ENCODE results near the gene RAF1. TPM values are rescaled to one million over a fixed set of nuclear protein-coding genes. Genes with fewer than 3 reads are reported as not detected.

The RAF1 gene
- total and polyA plus RNA-seq, 4 donors: 41.4 to 182 (median 80.5) TPM

GRCh38 chr3:12681943-12682390, 18.1 kb upstream of the RAF1 start:
- Histone ChIP-seq H3K36me3 (ENCODE audit: control insufficient read depth in 4 of 4, insufficient read depth in 4 of 4, low read length in 4 of 4) (no peaks in the 10 kb centered on the region), H3K9me3 (ENCODE audit: control insufficient read depth in 4 of 4, insufficient read depth in 3 of 4, low read length in 3 of 4) (no peaks in the 10 kb centered on the region), H3K9ac (ENCODE audit: insufficient read depth in 1 of 2, low read length in 2 of 2) (no peak overlapping the region), H3K27me3 (ENCODE audit: control insufficient read depth in 3 of 3, insufficient read depth in 3 of 3, low read length in 2 of 3) (no peaks in the 10 kb centered on the region), H3K4me1 (ENCODE audit: control insufficient read depth in 5 of 5, insufficient read depth in 5 of 5, low read length in 5 of 5) (no peaks in the 10 kb centered on the region), H3K4me3 (no peak overlapping the region), H3K27ac (ENCODE audit: low read depth in 1 of 2, low read length in 1 of 2) (peak overlapping the region; percentile 72 to 89)
- TF ChIP-seq CTCF (IDR thresholded peaks at IDR 0.05; ENCODE audit: control extremely low read depth, extremely low read depth): no peak
- peak; percentile 58 for ATAC-seq (ENCODE audit: insufficient read depth, low FRiP score)
- peak in 1 of 3 donors; percentile 45 for DNase-seq
- WGBS, 2 donors: 30 to 72% methylated on average over 1 of the region's 1 CpG

DNA sequence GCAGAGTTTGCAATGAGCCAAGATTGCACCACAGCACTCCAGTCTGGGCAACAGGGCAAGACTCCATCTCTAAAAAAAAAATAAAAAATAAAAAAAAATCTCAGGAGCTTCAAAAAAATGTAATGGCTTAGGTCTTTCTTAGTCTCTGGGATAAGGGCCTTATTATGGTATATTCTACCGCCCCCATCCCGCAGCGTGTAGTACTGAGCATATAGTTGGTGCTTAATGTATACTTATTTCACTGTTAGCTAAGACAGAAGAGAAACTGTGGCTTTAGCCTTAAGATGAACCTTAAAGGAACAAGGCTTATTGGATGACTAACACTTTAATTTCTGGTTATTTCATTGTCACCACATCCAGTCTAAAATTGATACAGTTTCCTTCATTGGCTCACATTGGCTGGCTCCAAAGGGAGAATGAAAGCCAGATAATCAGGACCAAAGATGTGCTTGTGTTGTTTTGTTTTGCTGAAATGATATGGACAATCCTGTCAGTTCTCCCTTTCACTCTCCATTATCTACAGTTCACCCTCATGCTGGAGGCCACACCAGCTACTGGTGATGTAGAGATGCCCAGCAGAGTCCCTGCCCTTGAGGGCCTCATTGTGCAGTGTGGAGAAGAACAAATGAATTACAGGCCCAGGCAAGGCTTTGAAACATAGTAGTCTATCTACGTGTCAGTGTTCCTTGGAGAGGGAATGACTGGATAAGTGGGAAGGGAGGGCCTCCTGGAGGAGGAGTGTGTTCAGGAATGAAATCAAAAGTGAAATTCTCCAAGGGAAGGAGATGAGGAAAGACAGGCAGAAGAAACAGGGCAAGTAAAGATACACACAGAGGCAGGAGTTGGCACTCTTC, 17.4 kb upstream of the RAF1 start:
- Histone ChIP-seq H3K27me3 (ENCODE audit: control insufficient read depth in 3 of 3, insufficient read depth in 3 of 3, low read length in 2 of 3) (no peaks in the 10 kb centered on the region), H3K9ac (ENCODE audit: insufficient read depth in 1 of 2, low read length in 2 of 2) (no peak overlapping the region), H3K4me3 (no peak overlapping the region), H3K36me3 (ENCODE audit: control insufficient read depth in 4 of 4, insufficient read depth in 4 of 4, low read length in 4 of 4) (no peaks in the 10 kb centered on the region), H3K27ac (ENCODE audit: low read depth in 1 of 2, low read length in 1 of 2) (peak overlapping the region; percentile 72 to 89), H3K9me3 (ENCODE audit: control insufficient read depth in 4 of 4, insufficient read depth in 3 of 4, low read length in 3 of 4) (no peaks in the 10 kb centered on the region), H3K4me1 (ENCODE audit: control insufficient read depth in 5 of 5, insufficient read depth in 5 of 5, low read length in 5 of 5) (no peaks in the 10 kb centered on the region)
- WGBS, 2 donors: 91 to 95% methylated on average over 4 of the region's 4 CpGs
- DNase-seq (no peak), ATAC-seq (ENCODE audit: insufficient read depth, low FRiP score) (no peak)
- TF ChIP-seq CTCF (IDR thresholded peaks at IDR 0.05; ENCODE audit: control extremely low read depth, extremely low read depth): no peak

GRCh38 chr3:12679468-12679867, 15.6 kb upstream of the RAF1 start:
- no peak for ATAC-seq (ENCODE audit: insufficient read depth, low FRiP score)
- WGBS, 2 donors: 82 to 86% methylated on average over 6 of the region's 6 CpGs
- Histone ChIP-seq H3K9ac (ENCODE audit: insufficient read depth in 1 of 2, low read length in 2 of 2) (no peak overlapping the region), H3K36me3 (ENCODE audit: control insufficient read depth in 4 of 4, insufficient read depth in 4 of 4, low read length in 4 of 4) (no peaks in the 10 kb centered on the region), H3K27ac (ENCODE audit: low read depth in 1 of 2, low read length in 1 of 2) (no peak overlapping the region), H3K27me3 (ENCODE audit: control insufficient read depth in 3 of 3, insufficient read depth in 3 of 3, low read length in 2 of 3) (no peaks in the 10 kb centered on the region), H3K9me3 (ENCODE audit: control insufficient read depth in 4 of 4, insufficient read depth in 3 of 4, low read length in 3 of 4) (no peaks in the 10 kb centered on the region), H3K4me1 (ENCODE audit: control insufficient read depth in 5 of 5, insufficient read depth in 5 of 5, low read length in 5 of 5) (no peaks in the 10 kb centered on the region), H3K4me3 (no peak overlapping the region)
- TF ChIP-seq CTCF (IDR thresholded peaks at IDR 0.05; ENCODE audit: control extremely low read depth, extremely low read depth): no peak
- DNase-seq: peak in 1 of 3 donors; percentile 22
